RWPE2 (cell line): Measurements from ENCODE around the gene DYNLT2B.

Experiments used
- ATAC-seq: fragments of 200-7000 bp; cut with Tn5 transposase; 3 replicates; pipeline ENCODE4 v1.9.1; 2021; ENCODE audit warnings: low read depth
- DNase-seq: peaks from one replicate; pipeline ENCODE4 v3.0.0-alpha.2; 2020; ENCODE audit warnings: low spot score
- H3K27ac ChIP-seq: fragments of 450-650 bp; 2 replicates; pipeline ENCODE4 v1.5.1; 2017; ENCODE audit warnings: mild to moderate bottlenecking; ENCODE audit not compliant: poor library complexity, severe bottlenecking
- H3K27me3 ChIP-seq: fragments of 250-450 bp; sonication (Bioruptor Pico); 2 replicates; pipeline ENCODE4 v1.5.1; 2021; ENCODE audit warnings: mild to moderate bottlenecking, moderate library complexity; ENCODE audit not compliant: insufficient read depth, poor library complexity, severe bottlenecking
- H3K36me3 ChIP-seq: fragments of 250-450 bp; sonication (Bioruptor Pico); 2 replicates; pipeline ENCODE4 v1.5.1; 2020; ENCODE audit warnings: low read depth, mild to moderate bottlenecking, moderate library complexity
- H3K4me1 ChIP-seq: fragments of 250-450 bp; sonication (Bioruptor Pico); 2 replicates; pipeline ENCODE4 v1.5.1; 2021; ENCODE audit warnings: mild to moderate bottlenecking, moderate library complexity; ENCODE audit not compliant: insufficient read depth, poor library complexity, severe bottlenecking
- H3K4me3 ChIP-seq: fragments of 250-450 bp; sonication (Bioruptor Pico); 2 replicates; pipeline ENCODE4 v1.5.1; 2021; ENCODE audit warnings: mild to moderate bottlenecking, moderate library complexity; ENCODE audit not compliant: severe bottlenecking
- H3K9me3 ChIP-seq: fragments of 250-450 bp; sonication (Bioruptor Pico); 2 replicates; pipeline ENCODE4 v1.5.1; 2021; ENCODE audit warnings: mild to moderate bottlenecking, moderate library complexity; ENCODE audit not compliant: severe bottlenecking
- CTCF ChIP-seq: fragments of 450-650 bp; IDR thresholded peaks from one replicate; pipeline ENCODE4 v1.5.1; 2017; ENCODE audit warnings: mild to moderate bottlenecking, moderate library complexity; ENCODE audit not compliant: poor library complexity, severe bottlenecking

Gene DYNLT2B

GRCh38 chr3:196280689-196281440 is 37.2 kb downstream of the DYNLT2B start:
- Histone ChIP-seq H3K36me3 (0 out of 2 replicates have a peak, but pooled peaks cover 10% of the 10 kb centered on the region), H3K27me3 (no peaks in the 10 kb centered on the region), H3K4me1 (peaks cover 18% of the 10 kb centered on the region), H3K9me3 (no peaks in the 10 kb centered on the region), H3K27ac (peak overlapping the region; percentile 89), H3K4me3 (no peak overlapping the region)
- TF ChIP-seq CTCF: no peak
- ATAC-seq (no peak), DNase-seq (no peak)

- no peak for TF ChIP-seq CTCF
- H3K4me1 ChIP-seq: peaks cover 17% of the 10 kb centered on the region
- peaks cover 12% of the 10 kb centered on the region for H3K36me3 ChIP-seq
- ATAC-seq (no peak), DNase-seq (no peak)
- H3K4me3 ChIP-seq: no peak overlapping the region
- H3K27ac ChIP-seq: no peak overlapping the region
- H3K27me3 ChIP-seq: no peaks in the 10 kb centered on the region
- no peaks in the 10 kb centered on the region for H3K9me3 ChIP-seq
These were observed 42.9 kb downstream of the DYNLT2B start for GRCh38 chr3:196275126-196275525.

GRCh38 chr3:196274585-196274984 is 43.5 kb downstream of the DYNLT2B start:
- H3K27me3 ChIP-seq: no peaks in the 10 kb centered on the region
- DNase-seq (no peak), ATAC-seq (no peak)
- H3K9me3 ChIP-seq: no peaks in the 10 kb centered on the region
- peaks cover 17% of the 10 kb centered on the region for H3K36me3 ChIP-seq
- H3K27ac ChIP-seq: no peak overlapping the region
- H3K4me1 ChIP-seq: peaks cover 11% of the 10 kb centered on the region
- no peak for TF ChIP-seq CTCF
- no peak overlapping the region for H3K4me3 ChIP-seq

- Histone ChIP-seq H3K4me1 (peaks cover 10% of the 10 kb centered on the region), H3K27ac (no peak overlapping the region), H3K4me3 (no peak overlapping the region), H3K27me3 (no peaks in the 10 kb centered on the region), H3K36me3 (peaks cover 27% of the 10 kb centered on the region), H3K9me3 (no peaks in the 10 kb centered on the region)
- ATAC-seq (no peak), DNase-seq (no peak)
- TF ChIP-seq CTCF: no peak
These were observed 44.4 kb downstream of the DYNLT2B start for GRCh38 chr3:196273655-196274054.

- DNase-seq (no peak), ATAC-seq (no peak)
- no peaks in the 10 kb centered on the region for H3K27me3 ChIP-seq
- H3K4me3 ChIP-seq: no peak overlapping the region
- H3K4me1 ChIP-seq: peaks cover 4% of the 10 kb centered on the region
- TF ChIP-seq CTCF: no peak
- no peaks in the 10 kb centered on the region for H3K9me3 ChIP-seq
- peaks cover 35% of the 10 kb centered on the region for H3K36me3 ChIP-seq
- H3K27ac ChIP-seq: no peak overlapping the region
These were observed 45.2 kb downstream of the DYNLT2B start for GRCh38 chr3:196272826-196273225.
